Activated naive CD4-positive, alpha-beta T cell treated with anti-CD3 and anti-CD28 coated beads, Interleukin-2, amount 50 U/mL, for 72 hours (primary cell): ENCODE measurements around the gene TPSG1. TPM values are rescaled to one million over a fixed set of nuclear protein-coding genes. Genes with fewer than 3 reads are reported as not detected.

Experiments used
- total RNA-seq, 2 donors: library from RNA; stranded (reverse); gene quantifications; one replicate each; pipeline ENCODE4 v1.2.3, GENCODE V29; 2022

The TPSG1 gene
- total RNA-seq, 2 donors from 2014 or later = not detected

Other genes with a start within 250 kb of the TPSG1 start
- 1 to 10 TPM in 1 of 2 donors, under 1 TPM in 1; 0.43 to 5.9 TPM for gene SOX8, start 243.5 kb downstream of the TPSG1 start, total RNA-seq
- gene SSTR5, start 152.5 kb downstream of the TPSG1 start, total RNA-seq = not detected
- gene C1QTNF8, start 129.0 kb downstream of the TPSG1 start, total RNA-seq = not detected
- gene CACNA1H, start 72.2 kb downstream of the TPSG1 start, total RNA-seq = 1 to 10 TPM in 1 of 2 donors, under 1 TPM in 1; 0.68 to 1.7 TPM
- 1 to 10 TPM in 1 of 2 donors, not detected in 1; 1.3 TPM for gene TPSB2, start 4.9 kb upstream of the TPSG1 start, total RNA-seq
- under 1 TPM; 0.64 to 0.77 TPM for gene TPSAB1, start 15.4 kb upstream of the TPSG1 start, total RNA-seq
- gene TPSD1, start 30.8 kb upstream of the TPSG1 start, total RNA-seq = not detected
- gene UBE2I, start 84.4 kb upstream of the TPSG1 start, total RNA-seq = 100 to 1,000 TPM; 205 to 246 TPM
- gene BAIAP3, start 108.4 kb upstream of the TPSG1 start, total RNA-seq = 1 to 10 TPM in 1 of 2 donors, under 1 TPM in 1; 0.34 to 1.9 TPM
- gene TSR3, start 126.6 kb upstream of the TPSG1 start, total RNA-seq = 10 to 100 TPM; 34.4 to 50.8 TPM
- 10 to 100 TPM; 21.7 to 25.4 TPM for gene GNPTG, start 126.7 kb upstream of the TPSG1 start, total RNA-seq
- gene UNKL, start 189.4 kb upstream of the TPSG1 start, total RNA-seq = 10 to 100 TPM; 38.0 to 72.1 TPM
- gene UQCC4, start 195.5 kb upstream of the TPSG1 start, total RNA-seq = 10 to 100 TPM; 12.4 to 15.2 TPM
- gene PERCC1, start 205.8 kb upstream of the TPSG1 start, total RNA-seq = under 1 TPM in 1 of 2 donors, not detected in 1; 0.27 TPM
- 1 to 10 TPM; 2.6 to 3.6 TPM for gene CCDC154, start 219.3 kb upstream of the TPSG1 start, total RNA-seq
- 100 to 1,000 TPM in 1 of 2 donors, 10 to 100 TPM in 1; 43.2 to 138 TPM for gene CLCN7, start 249.8 kb upstream of the TPSG1 start, total RNA-seq